Keratinocyte (primary cell): Measurements from ENCODE around the gene FOXP2. TPM values are rescaled to one million over a fixed set of nuclear protein-coding genes. Genes with fewer than 3 reads are reported as not detected.

Experiments used
- DNase-seq: peaks from one replicate; pipeline ENCODE4 v3.0.0-alpha.2; 2011; ENCODE audit warnings: low read depth, missing footprints, low spot score
- FAIRE-seq: peaks from 2 replicates; lab custom pipeline; 2011; peaks lifted over from hg19 to GRCh38; lab: Jason Lieb, UNC
- H2AFZ ChIP-seq: 2 replicates; pipeline ENCODE4 v1.6.0; 2012; ENCODE audit warnings: low read length, control low read depth, inconsistent platforms; ENCODE audit not compliant: control insufficient read depth
- H3K27ac ChIP-seq: 2 replicates; pipeline ENCODE4 v1.5.1; 2011; ENCODE audit warnings: low read length; ENCODE audit not compliant: control insufficient read depth, insufficient read depth
- H3K27me3 ChIP-seq: 3 replicates; pipeline ENCODE4 v1.6.0; 2011; ENCODE audit warnings: low read length; ENCODE audit not compliant: control insufficient read depth, insufficient read depth; ENCODE audit errors: extremely low read depth
- H3K36me3 ChIP-seq, 2 experiments: 2 replicates in 1 of 2; 3 replicates in 1 of 2; pipeline ENCODE4 v1.5.1; 2011; ENCODE audit warnings: low read length in 2 of 2, mild to moderate bottlenecking in 1 of 2; ENCODE audit not compliant: control insufficient read depth in 2 of 2, insufficient read depth in 2 of 2; ENCODE audit errors: extremely low read depth in 1 of 2
- H3K4me1 ChIP-seq: 3 replicates; pipeline ENCODE4 v1.5.1; 2011; ENCODE audit warnings: low read length; ENCODE audit not compliant: control insufficient read depth, insufficient read depth; ENCODE audit errors: extremely low read depth
- H3K4me2 ChIP-seq: 3 replicates; pipeline ENCODE4 v1.6.0; 2011; ENCODE audit warnings: low read depth, low read length; ENCODE audit not compliant: control insufficient read depth, insufficient read depth; ENCODE audit errors: extremely low read depth
- H3K4me3 ChIP-seq, 3 experiments: fragments of 200-600 bp in 1 of 3; sonication (generic) in 1 of 3; 2 replicates in 2 of 3; 3 replicates in 1 of 3; pipeline ENCODE4 v1.5.1; 2011 to 2016; ENCODE audit warnings: low read length in 3 of 3, mild to moderate bottlenecking in 3 of 3, control low read depth in 2 of 3, inconsistent platforms in 1 of 3, low read depth in 1 of 3, mixed read lengths in 1 of 3, mixed run types in 1 of 3, moderate library complexity in 1 of 3; ENCODE audit not compliant: control insufficient read depth in 2 of 3, insufficient read depth in 2 of 3; ENCODE audit errors: extremely low read depth in 1 of 3
- H3K79me2 ChIP-seq: 2 replicates; pipeline ENCODE4 v1.6.0; 2012; ENCODE audit warnings: low read length; ENCODE audit not compliant: control insufficient read depth, insufficient read depth
- H3K9ac ChIP-seq: 3 replicates; pipeline ENCODE4 v1.6.0; 2011; ENCODE audit warnings: low read length; ENCODE audit not compliant: control insufficient read depth, insufficient read depth; ENCODE audit errors: extremely low read depth
- H3K9me1 ChIP-seq: 3 replicates; pipeline ENCODE4 v1.6.0; 2011; ENCODE audit warnings: low read length; ENCODE audit not compliant: control insufficient read depth, insufficient read depth; ENCODE audit errors: extremely low read depth
- H3K9me3 ChIP-seq: 2 replicates; pipeline ENCODE4 v1.5.1; 2012; ENCODE audit warnings: low read depth, low read length; ENCODE audit not compliant: control insufficient read depth
- H4K20me1 ChIP-seq: 3 replicates; pipeline ENCODE4 v1.6.0; 2011; ENCODE audit warnings: low read length; ENCODE audit not compliant: control insufficient read depth, insufficient read depth; ENCODE audit errors: extremely low read depth
- CTCF ChIP-seq, 3 experiments: IDR thresholded peaks in 1 of 3; conservative IDR thresholded peaks in 1 of 3; optimal IDR thresholded peaks in 1 of 3; 2 replicates in 2 of 3; 3 replicates in 1 of 3; pipeline versions ENCODE3 to v1.5.1; 2011; ENCODE audit warnings: low read length in 3 of 3, mild to moderate bottlenecking in 3 of 3, moderate library complexity in 2 of 3, control low read depth in 1 of 3, inconsistent platforms in 1 of 3; ENCODE audit not compliant: insufficient read depth in 2 of 3; ENCODE audit errors: extremely low read depth in 1 of 3
- EZH2 ChIP-seq: IDR thresholded peaks from one replicate; pipeline ENCODE4 v1.6.1; 2012; ENCODE audit warnings: inconsistent platforms, mild to moderate bottlenecking, low read length, moderate library complexity
- dilution Hi-C: fragments of 300-500 bp; cut with MboI; formaldehyde crosslinking; loops from one replicate; pipeline ENCODE4 v1.7.0; 2020; ENCODE audit warnings: low sequenced_read_pairs; ENCODE audit not compliant: extremely low pct_ligation_motif_present
- polyA plus RNA-seq, 5 experiments: library from polyadenylated mRNA; depleted of rRNA in 3 of 5; stranded (reverse) in 3 of 5; stranded (forward) in 1 of 5; unstranded in 1 of 5; fragments of >200 nt; gene quantifications; 1 replicate in 1 of 5; 2 replicates in 3 of 5; 3 replicates in 1 of 5; pipeline versions ENCODE4 v1.2.1 to v1.2.3, GENCODE V29; 2011 to 2012; ENCODE audit warnings: missing spikeins in 2 of 5, low read depth in 1 of 5, low replicate concordance in 1 of 5

The FOXP2 gene
- polyA plus RNA-seq, 1 donor (not counting 4 experiments of a cell fraction or from before 2014, with no cell fraction given): 0.98 TPM

GRCh38 chr7:114402876-114403635, 11.6 kb upstream of the FOXP2 start:
- Histone ChIP-seq H3K4me1 (no peaks in the 10 kb centered on the region), H2AFZ (no peak overlapping the region), H3K4me3 (no peak overlapping the region), H3K27ac (no peak overlapping the region), H3K27me3 (no peaks in the 10 kb centered on the region), H3K9me3 (no peaks in the 10 kb centered on the region), H3K9me1 (no peaks in the 10 kb centered on the region), H3K36me3 (no peaks in the 10 kb centered on the region), H3K4me2 (no peak overlapping the region), H4K20me1 (no peaks in the 10 kb centered on the region), H3K79me2 (no peaks in the 10 kb centered on the region), H3K9ac (no peak overlapping the region)
- FAIRE-seq (no peak), DNase-seq (no peak)
- dilution Hi-C loops: no loop called here
- TF ChIP-seq CTCF (optimal IDR thresholded peaks at IDR 0.05 in 1 of 3, IDR thresholded peaks at IDR 0.05 in 1 of 3, conservative IDR thresholded peaks at IDR 0.05 in 1 of 3; ENCODE audit: extremely low read depth in 1 of 3, insufficient read depth in 2 of 3, low read length in 3 of 3): no peak
- no peak for TF ChIP-seq EZH2

DNA sequence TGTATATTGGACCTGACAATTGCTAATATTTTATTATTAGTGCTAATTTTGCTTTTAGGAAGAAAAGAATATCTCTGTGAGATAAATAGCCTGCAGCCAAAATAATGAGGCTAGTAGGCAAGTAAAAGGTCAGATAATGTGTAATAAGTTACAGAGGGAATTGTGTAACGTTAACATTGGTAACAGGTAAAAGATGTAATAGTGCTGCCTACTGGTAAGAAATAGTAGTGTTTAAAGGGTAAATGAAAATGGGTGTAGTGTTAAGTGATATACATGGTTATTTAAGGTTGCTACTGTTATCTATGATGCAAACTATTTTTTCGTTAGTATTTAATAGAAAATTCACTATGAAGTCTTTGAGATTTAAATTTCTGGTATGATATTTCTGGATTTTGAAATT, 9.2 kb upstream of the FOXP2 start:
- FAIRE-seq: no peak
- H3K4me2 ChIP-seq: no peak overlapping the region
- H3K27ac ChIP-seq: no peak overlapping the region
- no peaks in the 10 kb centered on the region for H3K9me1 ChIP-seq
- no peaks in the 10 kb centered on the region for H3K27me3 ChIP-seq
- no peaks in the 10 kb centered on the region for H3K36me3 ChIP-seq
- H3K4me3 ChIP-seq: no peak overlapping the region
- H3K9ac ChIP-seq: no peak overlapping the region
- no peaks in the 10 kb centered on the region for H3K9me3 ChIP-seq
- no peaks in the 10 kb centered on the region for H3K79me2 ChIP-seq
- TF ChIP-seq CTCF (optimal IDR thresholded peaks at IDR 0.05 in 1 of 3, IDR thresholded peaks at IDR 0.05 in 1 of 3, conservative IDR thresholded peaks at IDR 0.05 in 1 of 3; ENCODE audit: extremely low read depth in 1 of 3, insufficient read depth in 2 of 3, low read length in 3 of 3): peak in 2 of 3 experiments; percentile 43 to 70
- TF ChIP-seq EZH2: no peak
- H3K4me1 ChIP-seq: peaks cover 7% of the 10 kb centered on the region
- DNase-seq: no peak
- dilution Hi-C loops: no loop called here
- H4K20me1 ChIP-seq: no peaks in the 10 kb centered on the region
- no peak overlapping the region for H2AFZ ChIP-seq
